Tongue (tissue), 2 donors: ENCODE measurements around the gene SEMA6A. TPM values are rescaled to one million over a fixed set of nuclear protein-coding genes. Genes with fewer than 3 reads are reported as not detected.

Experiments used
- DNase-seq: peaks from one replicate; pipeline ENCODE4 v3.0.0-alpha.2; 2015
- total RNA-seq: library from RNA; depleted of rRNA; stranded (reverse); fragments of >200 nt; gene quantifications from one replicate; pipeline ENCODE4 v1.2.3, GENCODE V29; 2014

Gene SEMA6A
- total RNA-seq, 1 donor from 2014 or later = 47.2 TPM

DNA sequence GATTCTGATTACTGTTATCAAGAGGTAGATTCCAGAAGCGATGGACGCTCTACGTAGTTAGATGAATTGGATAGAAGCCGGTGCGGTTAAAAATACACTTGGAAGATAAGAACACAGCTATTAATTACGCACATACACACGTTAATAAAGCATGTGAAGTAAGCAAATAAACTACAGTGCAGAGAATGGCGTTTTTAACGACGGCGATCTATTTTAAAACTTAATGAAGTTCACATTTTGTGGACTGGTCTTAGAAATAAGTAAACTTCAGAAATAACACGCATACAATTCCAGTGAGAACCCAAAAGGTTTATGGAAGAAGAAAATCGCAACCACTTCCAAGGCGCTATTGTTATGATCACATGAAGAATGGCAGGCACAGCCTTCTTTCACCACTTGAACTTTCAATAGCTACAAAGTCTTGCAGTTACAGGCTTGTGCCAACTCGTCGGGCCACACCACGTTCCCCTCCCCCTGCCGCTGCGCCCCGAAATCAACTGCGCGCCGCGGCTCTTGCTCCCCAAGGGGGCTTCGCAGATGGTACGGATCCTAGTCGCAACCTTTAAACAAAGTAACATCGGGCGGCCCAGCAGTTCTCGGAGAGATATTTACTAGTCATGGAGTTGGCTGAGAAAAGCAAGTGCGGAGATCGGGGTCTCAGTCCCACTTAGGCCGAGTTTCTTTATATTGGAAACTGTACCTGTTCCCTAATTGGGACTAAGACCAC, 866 bp upstream of the SEMA6A start:
- DNase-seq = no peak

DNA sequence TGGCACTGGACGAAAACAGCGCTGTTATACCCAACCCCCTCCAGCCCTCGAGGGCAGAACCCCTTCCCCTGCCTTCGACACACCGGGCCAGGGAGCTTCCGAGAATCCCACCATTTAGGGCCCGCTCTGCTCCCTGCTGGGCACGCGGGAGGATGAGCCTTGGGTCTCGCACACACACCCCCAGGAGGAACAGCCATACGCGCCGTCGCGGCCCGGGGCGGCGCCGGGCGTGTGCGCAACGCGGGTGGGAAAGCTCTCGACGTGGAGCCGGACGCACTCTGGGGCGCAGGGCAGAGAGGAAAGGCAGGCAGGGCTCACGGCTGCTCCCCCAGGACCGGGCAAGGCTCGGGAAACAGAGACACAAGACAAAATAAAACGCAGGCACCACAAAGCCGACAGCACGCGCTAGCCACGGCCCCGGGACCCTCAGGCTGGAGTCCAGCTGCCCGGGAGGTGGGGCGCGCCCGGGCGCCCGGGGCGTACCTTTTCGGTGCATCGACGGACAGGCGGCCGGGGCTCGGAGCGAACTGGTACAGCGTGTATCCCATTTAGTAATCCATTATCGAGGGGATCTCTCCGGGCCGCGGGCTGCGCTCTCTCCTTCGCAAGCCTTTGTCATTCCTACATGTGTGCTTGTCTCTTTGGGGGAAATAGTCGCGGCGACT, 789 bp downstream of the SEMA6A start:
- peak; percentile 60 for DNase-seq

DNA sequence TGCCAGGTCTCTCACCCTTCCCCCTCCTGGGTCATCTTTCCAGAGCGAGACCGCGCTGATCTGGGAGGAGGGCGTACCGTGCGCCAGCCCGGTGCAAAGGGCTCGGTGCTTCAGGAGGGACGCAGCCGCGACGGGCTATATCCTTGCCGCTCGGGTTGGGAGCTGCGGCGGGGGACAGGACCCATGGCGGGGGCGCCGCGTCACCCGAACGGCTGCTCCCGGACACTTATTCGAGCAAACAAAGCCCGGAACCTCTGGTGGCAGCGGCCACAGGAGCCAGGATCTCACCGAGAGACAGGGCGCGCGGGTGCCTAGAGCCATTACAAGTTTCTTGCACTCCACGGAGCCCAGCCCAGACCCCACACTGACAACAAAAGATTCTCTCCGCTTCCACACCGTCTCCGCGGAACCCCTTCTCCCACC, 1.3 kb downstream of the SEMA6A start:
- DNase-seq = peak; percentile 72

DNA sequence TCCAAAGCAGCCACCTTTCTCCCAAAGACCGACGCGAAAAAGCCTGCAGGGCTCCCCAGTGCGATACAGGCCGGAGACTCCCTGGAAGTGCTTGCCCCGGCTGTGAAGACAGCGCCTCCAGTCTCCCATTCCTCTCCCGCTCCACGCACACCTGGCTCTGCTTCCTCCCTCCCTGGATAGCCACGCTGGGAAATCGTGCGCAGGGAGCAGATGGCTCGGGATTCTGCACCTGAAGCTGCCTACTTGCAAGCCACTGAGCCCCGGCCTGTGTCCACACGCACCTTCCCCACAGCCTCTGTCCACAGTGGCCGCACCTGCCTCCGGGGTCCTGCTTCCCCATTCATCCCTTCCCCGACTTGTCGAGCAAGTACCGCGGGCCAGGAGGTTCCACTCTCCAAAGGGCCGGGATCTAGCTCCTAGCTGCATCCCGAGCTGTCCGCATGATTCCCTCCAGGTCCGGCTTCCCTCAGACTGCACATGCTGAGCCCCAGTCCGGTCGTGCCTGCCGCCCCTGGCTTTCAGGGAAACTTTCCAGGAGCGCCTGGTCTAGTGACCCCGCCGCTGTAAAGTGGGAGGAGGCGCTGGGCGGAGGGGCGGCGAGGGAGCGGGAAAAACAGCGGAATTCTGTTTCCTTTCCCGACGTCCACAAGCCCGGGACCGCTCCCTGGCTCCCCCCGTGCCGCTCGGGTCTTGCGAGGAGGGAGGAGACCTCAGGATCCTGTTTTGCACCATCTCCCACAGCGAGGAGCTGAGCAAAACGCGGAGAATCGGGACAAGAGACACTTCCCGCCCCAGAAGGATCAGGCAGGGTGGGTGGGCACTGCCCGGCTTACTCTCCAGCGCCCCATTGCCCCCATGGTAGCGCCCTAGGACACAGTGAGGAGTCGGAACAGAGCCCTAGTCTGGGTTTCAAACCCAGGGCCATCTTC, 2.0 kb downstream of the SEMA6A start:
- DNase-seq = peak; percentile 78

DNA sequence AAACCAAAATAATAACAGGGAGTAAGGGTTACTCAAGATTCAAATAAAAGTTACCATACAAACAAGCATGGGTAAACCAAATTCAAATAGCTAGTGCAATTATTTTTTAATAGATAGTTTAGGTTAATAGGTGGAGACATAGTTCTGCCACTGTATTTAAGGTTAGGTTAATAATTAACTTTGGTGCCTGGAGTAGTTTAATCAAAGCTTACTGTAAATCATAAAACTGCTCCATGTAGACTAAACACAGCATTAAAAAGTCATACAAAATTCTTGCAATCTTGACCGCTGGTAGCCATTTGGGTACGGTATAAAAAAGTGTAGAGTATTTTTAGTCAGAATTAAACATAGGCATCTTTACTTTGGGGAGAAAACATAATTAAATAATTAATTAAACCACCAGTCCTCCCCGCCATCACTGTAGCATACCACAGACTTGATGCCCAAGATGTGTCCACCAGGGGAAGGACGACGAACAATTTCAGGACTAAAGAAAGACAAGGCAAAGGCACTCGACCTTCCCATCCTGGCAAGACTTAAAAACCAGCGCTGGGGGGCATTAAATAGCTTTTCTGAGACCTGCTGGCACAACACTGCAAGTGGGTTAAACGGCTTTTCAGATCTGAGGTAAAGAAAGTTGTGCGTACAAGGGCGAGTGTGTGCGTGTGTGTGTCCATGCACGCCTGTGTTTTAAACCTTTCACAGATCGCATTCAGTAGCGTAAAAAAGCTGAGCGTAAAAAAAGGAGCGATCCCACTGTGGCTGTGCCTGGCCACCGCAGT, 2.9 kb downstream of the SEMA6A start:
- peak; percentile 65 for DNase-seq

DNA sequence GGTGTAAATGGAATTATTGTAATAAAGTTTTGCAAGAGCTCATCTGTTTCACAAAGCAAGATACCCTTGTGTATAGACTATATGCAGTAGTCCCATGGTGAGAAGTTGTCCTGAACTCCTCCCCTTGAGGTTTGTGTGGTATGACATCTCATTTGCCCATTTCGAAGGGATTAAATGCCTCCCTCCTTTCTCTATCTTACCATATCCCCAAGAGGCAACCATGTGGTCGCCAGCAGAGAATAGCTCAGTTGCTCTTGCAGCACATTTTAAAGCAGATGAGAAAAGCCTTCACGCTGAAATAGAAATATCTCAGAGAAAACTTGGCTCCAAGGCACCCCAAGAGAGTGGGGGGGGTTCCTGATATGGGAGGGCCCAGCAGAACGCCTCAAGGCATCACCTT, 4.6 kb downstream of the SEMA6A start:
- no peak for DNase-seq

DNA sequence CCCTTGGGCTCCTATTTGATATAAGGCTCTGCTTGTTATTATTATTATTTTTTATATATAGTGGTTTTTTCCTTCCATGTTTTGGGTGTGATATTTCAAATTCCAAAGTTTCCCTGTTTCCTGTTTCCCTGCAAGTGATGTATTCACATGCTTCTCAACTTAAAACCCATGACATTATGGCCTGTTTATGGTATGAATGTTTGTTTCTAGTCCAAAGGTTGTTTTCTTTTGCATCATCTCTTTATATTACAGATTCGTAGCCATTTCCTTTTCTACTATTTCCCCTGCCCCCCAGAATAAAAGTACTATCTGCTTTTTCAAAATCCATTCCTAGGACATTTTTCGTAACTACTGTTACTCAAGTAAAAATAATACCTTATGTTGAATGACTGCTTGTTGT, 7.5 kb downstream of the SEMA6A start:
- no peak for DNase-seq

DNA sequence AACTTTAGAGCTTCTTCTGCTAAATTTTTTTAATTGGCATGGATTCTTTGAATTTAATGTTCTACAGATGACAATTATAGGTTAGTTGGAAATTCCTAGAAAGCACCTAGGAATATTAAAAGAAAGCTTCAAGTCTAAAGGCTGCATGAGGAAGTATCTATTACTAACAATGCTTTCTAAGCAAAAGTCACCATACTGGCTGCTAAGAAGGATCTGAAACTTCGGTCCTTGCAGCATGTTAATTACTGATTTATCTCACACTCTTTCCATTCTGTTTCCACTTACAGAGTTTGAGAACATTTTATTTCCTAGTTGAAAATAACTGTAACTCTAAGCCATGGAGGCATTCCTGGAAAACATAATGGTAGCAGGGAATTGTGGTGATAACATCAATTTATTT, 8.4 kb downstream of the SEMA6A start:
- DNase-seq = no peak

DNA sequence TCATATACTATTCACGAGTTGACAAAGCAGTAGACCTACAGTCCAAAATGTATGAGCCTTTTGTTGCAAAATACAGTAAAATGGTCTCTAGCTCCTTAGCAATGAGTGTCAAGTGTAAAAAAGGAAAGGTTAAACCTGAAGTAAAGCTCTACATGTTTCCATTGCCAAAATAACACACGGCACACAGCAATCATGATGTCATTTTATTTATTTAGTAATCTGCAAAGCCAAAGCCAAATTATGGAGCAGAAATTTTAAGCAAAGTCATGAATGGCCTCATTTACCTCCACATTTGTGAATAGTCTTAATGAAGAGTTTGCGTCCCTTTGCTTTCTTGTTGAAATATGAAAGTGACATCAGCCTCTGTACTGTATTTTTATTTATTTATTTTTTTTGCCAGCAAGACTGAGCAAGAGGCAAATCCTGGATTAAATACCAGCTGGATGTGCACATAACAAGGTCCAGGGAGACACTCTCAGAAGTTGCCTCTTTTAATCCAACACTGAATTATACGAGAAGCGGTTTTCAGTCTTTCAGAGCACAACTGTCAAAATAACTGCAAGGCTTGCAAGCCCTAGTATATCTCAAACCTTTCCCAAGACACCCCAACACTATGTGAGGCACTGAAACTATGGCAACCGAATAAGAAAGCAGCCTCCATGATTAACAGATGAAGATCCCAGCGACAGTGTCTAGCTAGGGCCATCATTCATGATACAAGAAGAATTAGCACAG, 9.7 kb downstream of the SEMA6A start:
- peak; percentile 60 for DNase-seq

DNA sequence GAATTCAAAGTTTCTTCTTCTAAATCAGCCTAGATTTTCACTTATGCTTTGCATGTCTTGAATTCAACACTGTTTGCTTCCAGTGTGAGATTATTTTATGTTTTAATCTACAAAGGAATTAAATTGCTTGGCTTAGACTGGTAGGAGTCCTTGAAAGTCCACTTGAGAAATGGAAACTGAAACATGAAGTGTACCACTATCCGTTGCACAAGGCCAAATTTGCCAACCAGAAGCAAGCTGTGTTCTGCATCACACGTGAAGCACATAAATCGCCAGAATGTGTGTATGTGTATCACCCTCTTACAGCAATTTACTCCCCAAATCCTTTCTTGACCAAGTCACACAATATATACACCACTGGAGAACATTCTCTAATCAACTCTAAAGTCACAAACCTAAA, 10.3 kb downstream of the SEMA6A start:
- no peak for DNase-seq

DNA sequence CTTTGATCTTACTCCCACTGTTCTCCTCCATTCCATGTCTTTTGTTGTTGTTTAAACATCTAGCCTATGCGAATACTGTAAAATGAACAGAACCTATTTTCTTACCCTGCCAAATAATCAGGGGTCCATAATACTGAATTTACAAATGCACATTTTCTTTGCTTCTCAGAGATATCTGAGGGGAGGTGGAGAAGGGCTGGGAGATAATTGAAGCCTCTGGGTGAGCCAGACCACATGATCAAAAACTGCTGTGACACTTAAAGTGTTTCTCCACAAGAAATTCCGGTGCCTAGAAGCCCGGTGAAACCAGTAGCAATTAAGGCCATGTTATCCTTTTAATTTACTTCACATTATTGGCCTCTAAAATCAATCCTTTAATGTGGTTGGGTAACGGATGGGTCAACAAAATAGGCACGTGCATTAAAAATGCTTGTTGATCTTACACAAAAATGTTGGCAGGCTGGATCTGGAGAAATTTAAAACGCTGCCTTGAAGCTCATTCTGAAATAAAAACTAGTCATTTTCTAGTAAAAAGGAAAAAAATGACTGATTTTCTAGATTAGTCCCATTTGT, 10.8 kb downstream of the SEMA6A start:
- DNase-seq = no peak

DNA sequence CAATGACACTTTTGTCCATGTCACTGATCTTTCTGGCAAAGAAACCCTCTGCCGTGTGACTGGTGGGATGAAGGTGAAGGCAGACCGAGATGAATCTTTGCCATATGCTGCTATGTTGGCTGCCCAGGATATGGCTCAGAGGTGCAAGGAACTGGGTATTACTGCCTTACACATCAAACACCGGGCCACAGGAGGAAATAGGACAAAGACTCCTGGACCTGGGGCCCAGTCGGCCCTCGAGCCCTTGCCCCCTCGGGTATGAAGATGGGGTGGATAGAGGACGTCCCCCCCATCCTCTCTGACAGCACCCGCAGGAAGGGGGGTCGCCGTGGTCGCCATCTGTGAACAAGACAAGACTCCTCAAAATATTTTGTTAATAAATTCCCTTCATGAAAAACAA, 12.0 kb downstream of the SEMA6A start:
- no peak for DNase-seq

DNA sequence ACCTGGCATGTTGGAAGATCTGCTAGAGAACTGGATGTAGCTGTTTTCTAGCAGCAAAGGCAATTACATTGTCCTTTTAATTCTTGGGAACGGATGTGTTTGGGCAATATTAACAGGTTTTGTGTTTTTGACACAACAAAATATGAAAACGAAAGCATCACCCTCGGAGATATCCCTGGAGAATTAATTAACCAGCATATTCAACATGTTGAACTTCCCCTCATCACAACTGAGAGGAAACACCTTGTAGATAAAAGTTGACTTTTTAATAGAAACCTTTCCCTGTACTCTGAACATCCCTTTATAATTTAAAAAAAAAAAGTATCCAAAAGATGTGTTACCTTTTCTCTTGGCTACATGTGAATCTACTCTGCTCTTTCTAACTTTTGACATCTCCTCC, 13.0 kb downstream of the SEMA6A start:
- DNase-seq = no peak

DNA sequence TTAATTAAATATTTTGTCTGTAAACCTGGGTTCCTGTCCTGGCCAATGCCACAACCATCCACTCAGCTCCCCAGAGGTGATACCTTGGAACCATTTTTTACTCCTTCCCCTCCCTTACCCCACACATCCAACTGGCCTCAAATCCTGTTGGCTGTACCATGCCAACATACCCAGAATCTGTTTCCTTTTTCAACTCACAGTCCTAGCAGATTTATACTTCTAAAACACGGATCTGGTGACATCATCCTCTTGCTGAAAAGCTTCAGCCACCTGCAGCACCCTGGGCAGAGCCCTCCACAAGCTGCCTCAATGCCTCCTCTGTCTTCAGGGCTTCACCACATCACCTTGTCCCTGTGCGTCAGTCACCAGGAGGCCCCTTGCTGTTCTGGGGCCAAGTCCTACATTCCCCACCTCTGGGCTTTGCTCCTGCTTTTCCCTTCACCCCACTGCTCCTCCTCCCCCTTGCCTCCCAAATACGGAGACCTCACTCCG, 14.9 kb downstream of the SEMA6A start:
- DNase-seq = no peak

DNA sequence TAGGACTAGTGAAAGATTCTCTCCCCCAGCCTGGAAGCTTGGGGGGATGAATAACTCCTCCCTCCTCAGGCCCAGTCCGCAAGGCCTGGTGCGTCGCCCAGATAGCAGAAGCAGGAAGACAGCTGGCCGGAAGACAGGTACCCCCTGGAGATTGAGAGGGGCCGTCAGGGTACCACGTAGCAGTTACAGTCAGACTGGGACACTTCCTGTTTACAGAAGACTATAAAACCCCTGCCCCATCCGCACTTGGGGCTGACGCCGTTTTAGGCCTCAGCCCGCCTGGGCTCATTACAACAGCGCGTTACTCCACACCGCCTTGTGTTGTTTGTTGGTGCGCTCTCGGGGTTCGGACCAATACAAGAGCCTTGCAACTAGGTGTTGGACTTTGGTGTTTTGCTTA, 15.4 kb downstream of the SEMA6A start:
- DNase-seq = no peak

DNA sequence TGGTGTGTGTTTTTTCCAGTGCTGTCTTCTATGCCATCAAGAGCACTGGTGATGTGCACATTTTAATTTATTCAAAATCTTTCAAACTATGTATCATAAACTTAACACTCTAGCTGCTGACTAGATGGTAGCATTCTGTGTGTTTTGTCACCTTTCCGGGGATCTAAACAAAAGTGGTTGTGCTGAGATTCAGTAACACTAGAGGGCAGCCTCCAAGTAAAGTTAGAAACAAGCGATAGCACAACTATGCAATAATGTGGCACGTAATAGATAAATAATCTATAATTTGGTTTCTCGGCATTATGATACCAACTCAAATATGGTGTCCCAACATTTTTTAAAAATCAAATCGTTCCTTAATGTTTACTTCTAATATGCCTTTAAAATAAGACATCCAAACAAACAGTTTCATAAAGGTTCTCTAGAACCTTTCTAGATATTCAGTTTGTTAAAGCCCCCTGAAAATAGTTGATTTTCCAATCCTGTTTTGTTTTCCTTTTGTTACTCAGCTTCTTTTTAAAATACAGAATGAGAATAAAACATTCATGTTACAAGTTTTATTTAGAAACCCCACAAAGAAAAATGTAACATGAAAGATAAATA, 16.9 kb downstream of the SEMA6A start:
- DNase-seq = peak; percentile 35

DNA sequence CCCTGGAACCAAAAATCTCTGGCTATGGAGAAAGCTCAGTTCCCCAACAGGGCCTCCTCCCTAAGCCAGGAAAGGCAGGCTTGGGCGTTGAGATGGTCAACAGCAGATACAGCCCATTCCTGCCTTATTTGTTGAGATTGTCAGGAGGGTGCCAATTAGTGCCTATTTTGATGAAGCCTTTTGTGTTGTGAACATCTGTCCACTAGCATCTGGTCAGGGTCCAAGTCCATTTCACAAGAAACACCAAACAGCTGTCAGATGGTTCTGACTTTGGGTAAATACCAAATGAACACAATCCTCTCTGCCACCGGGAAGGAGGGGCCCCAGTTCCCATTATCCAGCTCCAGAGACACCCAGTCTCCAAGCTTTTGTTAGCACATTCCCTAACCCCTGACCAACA, 19.9 kb downstream of the SEMA6A start:
- peak; percentile 75 for DNase-seq

DNA sequence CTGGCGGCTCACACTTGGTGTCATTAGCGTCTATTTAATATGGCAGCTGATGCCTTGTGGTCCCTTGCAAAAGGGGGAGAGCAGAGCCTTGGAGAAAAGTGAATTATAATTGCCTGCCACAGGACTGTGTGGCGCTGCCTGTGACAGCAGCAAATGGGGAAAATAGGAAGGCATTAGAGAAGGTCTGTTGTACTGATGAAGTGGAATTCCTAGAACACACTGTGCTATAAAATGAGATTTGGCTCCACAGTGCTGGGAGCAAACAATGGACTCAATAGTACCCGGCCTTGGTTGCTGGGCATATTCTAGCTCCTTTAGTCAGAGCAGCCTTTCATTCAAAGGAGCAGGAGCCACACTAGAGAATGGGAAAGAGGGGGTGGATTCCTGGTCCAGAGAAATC, 21.3 kb downstream of the SEMA6A start:
- DNase-seq = no peak

DNA sequence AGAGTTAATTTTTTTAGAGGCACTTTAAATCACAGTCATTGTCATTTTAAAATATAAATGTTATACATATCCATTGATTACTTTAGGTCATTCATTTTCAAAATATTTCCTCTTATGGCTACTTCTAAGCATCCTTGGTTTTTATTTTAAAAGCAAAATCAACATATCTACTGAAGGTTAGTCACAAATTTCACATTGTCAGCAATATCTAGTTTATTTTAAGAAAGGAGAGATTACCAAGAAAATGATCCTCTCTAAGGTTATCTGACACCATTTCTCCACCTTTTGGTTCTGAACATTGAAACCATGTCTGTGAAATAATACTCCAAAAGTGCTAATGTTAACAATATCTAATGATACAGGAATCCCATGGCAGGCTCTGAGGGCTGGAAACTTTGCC, 24.5 kb downstream of the SEMA6A start:
- DNase-seq = no peak

DNA sequence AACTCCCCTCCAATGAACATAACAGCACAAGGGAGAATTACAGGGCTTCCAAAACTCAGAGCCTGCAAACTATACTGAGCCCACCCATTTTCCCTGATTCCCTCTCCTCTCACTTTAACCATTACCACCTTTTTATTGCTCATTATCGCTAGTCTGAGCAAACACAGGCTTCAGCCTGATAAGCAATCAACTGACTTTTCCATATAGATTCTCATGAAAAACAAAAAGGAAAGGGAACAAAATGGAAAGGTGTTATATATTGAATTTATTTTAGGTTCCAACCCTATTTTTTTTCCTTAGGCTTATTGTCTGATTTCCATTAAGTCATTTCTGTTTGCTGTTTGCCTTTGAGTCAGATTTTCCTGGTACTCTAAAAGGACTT, 27.9 kb downstream of the SEMA6A start:
- no peak for DNase-seq
